Thyroid gland (tissue), 4 donors: ENCODE data around the gene TCP11L2.

Experiments used
- CTCF ChIP-seq, 6 experiments: fragments of 200-600 bp in 3 of 6; fragments of 450-650 bp in 3 of 6; sonication (generic) in 3 of 6; IDR thresholded peaks; one replicate each; pipeline ENCODE4 v1.5.1; 2016 to 2019; ENCODE audit warnings: antibody characterized with exemption in 6 of 6, mild to moderate bottlenecking in 2 of 6, inconsistent platforms in 1 of 6, moderate library complexity in 1 of 6
- POLR2A ChIP-seq, 2 donors: fragments of 450-650 bp; IDR thresholded peaks; one replicate each; pipeline ENCODE4 v1.6.1; 2017; ENCODE audit warnings: antibody characterized with exemption in 2 of 2, mild to moderate bottlenecking in 2 of 2, moderate library complexity in 1 of 2

GRCh38 chr12:106315523-106315922 lies 13.0 kb downstream of the TCP11L2 start:
- TF ChIP-seq CTCF (IDR thresholded peaks at IDR 0.05) (no peak), POLR2A (IDR thresholded peaks at IDR 0.05) (no peak)
